ENCODE results near the gene CMPK1.

GRCh38 chr1:47332779-47333577 lies 612 bp upstream of the CMPK1 start:
- TF ChIP-seq CTCF (conservative IDR thresholded peaks at IDR 0.05 in 1 of 2, IDR thresholded peaks at IDR 0.05 in 1 of 2; ENCODE audit: low read depth in 1 of 2, low read length in 2 of 2) (no peak), EZH2 (IDR thresholded peaks at IDR 0.05; ENCODE audit: low read length, missing control alignments) (no peak)
